ENCODE data around the gene NEK3.
"Not testable (repeated sequence)": the region's sequence is repeated elsewhere in the genome, so short reads cannot be mapped to it uniquely, and the experiment has no call there.

NEK3 gene, protein sequence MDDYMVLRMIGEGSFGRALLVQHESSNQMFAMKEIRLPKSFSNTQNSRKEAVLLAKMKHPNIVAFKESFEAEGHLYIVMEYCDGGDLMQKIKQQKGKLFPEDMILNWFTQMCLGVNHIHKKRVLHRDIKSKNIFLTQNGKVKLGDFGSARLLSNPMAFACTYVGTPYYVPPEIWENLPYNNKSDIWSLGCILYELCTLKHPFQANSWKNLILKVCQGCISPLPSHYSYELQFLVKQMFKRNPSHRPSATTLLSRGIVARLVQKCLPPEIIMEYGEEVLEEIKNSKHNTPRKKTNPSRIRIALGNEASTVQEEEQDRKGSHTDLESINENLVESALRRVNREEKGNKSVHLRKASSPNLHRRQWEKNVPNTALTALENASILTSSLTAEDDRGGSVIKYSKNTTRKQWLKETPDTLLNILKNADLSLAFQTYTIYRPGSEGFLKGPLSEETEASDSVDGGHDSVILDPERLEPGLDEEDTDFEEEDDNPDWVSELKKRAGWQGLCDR

DNA sequence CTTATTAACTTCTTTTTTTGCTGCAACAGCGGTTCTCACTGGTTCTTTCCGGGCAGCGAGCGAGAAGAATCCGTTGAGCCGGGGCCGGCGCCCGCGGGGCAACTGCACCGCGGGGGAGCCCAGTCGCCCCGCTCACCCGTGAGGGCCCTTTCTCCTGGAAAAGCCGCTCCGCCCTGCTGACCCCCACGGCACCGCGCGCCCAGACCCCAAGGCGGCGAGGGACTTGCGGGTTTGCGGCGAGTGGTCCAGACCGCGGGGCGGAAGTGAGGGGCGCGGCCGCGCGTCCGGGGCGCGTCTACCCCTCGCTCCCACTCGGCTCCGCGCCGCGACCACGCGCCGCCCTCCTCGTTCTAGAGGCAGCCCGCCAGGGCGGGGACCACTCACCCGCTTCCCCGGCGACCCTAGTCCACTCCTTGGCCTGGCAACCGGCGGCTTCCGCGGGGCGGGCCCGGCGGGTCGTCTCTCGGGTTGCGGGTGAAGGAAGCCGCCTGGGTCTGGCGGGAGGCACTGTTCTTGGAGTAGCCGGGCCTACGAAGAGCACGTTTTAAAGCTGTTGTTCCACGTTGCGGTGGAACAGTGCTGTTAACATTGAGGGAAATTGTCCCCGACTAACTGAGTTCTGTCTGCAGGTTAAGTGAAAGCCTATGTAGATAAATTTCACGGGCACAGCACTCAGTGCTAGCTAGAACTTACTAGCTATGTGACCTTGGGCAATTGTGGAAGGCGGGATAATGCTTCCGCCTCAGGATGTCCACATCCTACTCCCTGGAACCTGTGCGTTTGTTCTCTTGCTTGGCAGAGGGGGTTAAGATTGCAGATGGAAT lies at the start of gene NEK3:
Gene NEK3, minus strand, starts transcription at position 439 of the 824 bp plus-strand sequence. CDS start 3,406 bp downstream, outside the sequence.
- peak; percentile 9 to 27 for DNase-seq (ENCODE audit: low read depth in 2 of 2, low spot score in 1 of 2)

DNA sequence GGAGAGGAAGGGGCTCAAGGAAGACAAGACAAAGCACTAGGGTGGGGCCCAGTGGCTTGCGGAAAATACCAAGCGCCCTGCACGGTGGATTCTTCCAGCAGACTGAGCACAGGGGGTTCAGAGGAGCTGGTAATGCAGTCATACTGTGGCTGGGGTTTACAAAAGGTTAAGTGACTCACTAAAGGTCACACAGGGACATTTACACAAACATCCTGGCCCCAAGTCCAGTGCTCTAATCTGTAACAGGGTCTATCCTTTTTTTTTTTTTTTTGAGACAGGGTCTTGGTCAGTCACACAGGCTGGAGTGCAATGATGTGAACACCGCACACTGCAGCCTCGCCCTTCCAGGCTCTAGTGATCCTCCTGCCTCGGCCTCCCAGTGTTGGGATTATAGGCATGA lies 49.0 kb upstream of the NEK3 start:
- not testable (repeated sequence) for DNase-seq (ENCODE audit: low read depth in 2 of 2, low spot score in 1 of 2)

DNA sequence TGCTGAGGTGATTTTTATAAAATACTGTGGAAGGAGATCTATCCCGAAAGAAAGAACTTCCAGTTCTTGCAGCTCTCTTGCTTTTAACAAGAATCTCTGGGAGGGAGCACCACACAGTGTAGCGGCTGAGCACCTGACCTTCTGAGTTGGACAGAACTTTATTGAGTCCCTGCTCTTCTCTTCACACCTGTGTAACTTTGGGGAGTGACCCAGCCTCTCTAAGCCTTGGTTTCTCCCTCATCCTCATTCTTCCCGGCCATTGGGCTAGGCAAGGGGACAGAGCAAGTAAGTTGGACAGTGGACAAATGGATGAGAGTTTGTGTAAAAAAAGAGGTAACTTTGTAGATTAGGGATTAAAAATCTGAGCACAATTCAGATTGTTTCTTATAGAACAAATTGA lies 48.5 kb upstream of the NEK3 start:
- DNase-seq (ENCODE audit: low read depth in 2 of 2, low spot score in 1 of 2): not testable (repeated sequence)

DNA sequence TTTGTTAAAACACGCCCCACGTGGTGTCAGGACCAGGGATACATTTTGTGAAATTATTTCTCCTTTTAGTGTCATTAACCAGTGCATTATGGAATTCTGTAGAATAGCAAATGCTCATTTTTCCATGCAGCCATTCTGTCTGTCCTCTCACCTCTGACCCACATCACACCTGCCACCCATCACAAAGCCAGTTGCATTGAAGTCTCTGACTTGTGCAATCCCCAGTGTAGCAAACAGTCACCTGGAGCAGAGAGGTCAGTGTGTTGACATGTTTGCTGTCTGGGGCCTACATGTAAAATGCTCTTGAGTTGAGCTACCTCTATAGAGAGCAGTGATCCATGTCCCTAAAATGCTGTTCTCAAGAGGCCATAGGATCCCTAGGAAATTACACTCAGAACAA lies 47.9 kb upstream of the NEK3 start:
- DNase-seq (ENCODE audit: low read depth in 2 of 2, low spot score in 1 of 2): not testable (repeated sequence)

DNA sequence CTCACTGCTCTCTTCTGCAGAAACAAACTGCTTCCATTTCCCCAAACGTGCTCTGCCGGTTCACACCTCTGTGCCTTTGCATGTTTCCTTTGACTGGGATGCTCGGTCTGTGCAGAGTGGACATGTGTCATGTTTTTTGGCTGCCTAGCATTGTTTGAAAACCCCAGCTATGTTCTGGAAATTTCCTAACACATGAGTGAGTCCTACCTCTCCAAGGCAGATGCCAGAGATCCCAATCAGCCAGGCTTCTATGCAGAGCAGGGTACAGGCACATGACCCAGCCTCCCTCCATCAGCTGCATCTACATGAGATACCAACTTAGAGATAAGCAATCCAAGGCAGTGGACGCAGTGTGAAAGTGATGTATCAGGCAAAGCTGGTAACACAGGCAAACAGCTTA lies 45.1 kb upstream of the NEK3 start:
- not testable (repeated sequence) for DNase-seq (ENCODE audit: low read depth in 2 of 2, low spot score in 1 of 2)

DNA sequence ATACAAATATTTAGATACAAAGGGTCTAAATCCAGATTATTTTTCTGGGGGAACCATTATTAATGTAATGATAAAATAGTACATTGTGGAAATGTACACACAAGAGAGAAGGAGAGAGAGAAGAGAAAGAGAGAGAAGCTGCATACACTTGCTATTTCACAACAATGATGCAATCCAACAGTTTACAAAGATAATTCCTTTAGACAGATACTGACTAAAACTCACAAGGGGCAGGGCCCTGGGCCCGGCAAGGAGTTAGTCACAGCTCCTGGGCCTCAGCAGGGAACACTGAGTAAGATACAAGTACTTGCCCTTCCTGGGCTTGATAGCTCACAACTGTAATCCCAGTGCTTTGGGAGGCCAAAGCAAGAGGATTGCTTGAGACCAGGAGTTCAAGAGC lies 44.5 kb upstream of the NEK3 start:
- DNase-seq (ENCODE audit: low read depth in 2 of 2, low spot score in 1 of 2): not testable (repeated sequence)

DNA sequence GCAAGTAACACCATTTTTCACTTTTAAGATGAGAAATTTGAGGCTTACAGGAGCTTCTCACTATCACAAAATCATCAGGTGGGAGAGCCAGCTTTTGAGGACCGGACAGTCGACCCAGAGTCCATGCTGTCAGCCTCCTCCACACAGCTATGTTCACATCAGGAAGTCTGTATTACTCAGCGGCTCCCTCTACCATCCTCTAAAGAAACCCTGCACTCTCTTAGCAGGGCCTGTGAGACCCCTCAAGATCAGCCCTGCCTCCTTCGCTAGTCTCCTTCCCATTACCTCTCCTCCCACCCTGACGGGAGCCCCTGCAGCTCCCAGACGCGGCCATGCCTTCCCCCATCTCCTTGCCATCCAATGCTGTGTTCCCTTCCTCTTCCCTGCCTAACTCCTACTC lies 43.1 kb upstream of the NEK3 start:
- DNase-seq (ENCODE audit: low read depth in 2 of 2, low spot score in 1 of 2): not testable (repeated sequence)

DNA sequence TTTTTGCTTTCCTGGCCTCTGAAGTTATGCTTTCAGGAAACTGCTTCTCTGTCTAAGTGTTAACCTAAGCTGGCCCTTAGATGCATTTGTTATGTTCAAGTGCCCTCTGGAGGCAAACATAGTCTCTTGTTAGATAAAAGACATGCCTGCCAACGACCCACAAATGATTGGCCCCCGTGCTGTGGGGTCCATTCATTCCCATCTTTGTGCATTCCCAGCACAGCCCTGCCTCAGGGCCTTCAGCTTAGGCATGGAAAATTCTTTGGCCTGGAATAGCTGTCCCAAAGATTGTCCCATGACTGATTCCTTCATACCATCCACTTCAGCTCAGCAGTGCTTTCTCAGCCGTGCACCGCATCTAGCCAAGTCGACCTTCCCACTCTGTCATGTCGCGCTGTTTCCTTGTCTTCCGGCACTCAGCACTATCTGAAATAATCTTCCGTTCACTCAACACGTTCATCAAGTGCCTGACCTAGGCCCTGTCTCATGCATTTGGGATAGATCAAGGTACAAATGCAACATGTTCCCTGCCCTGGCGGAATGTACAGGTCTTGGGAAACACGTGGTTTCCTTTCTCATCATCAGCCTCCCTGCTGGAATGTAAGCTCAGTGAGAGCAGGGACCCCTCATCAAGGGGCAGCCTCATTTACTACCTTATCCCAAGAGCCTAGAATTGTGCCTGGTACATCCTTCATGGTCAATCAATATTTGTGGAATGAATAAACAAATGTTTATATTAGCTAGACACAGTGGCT lies 42.2 kb upstream of the NEK3 start:
- not testable (repeated sequence) for DNase-seq (ENCODE audit: low read depth in 2 of 2, low spot score in 1 of 2)

DNA sequence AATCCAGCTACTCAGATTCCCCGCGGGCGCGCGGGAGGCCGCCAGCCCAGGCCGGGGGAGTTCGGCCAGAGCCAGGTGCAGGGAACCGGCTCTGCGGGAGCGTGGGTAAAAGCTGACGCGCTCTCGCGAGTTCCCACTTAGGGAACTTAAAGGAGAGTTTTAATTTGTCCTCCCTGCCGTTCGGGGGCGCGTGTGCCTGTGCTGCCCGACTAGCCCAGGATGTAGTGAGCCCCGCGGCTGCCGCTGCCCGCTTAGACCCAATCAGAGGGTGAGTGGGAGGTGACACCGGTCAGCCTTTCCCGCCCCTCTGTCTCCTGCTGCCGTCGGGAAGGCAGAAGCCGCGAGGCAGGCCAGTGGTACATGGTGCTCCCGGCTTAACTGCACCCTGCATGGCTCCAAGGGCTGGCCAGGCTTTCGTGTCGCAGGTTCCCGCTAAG lies 36.0 kb upstream of the NEK3 start:
- peak; percentile 25 to 38 for DNase-seq (ENCODE audit: low read depth in 2 of 2, low spot score in 1 of 2)

DNA sequence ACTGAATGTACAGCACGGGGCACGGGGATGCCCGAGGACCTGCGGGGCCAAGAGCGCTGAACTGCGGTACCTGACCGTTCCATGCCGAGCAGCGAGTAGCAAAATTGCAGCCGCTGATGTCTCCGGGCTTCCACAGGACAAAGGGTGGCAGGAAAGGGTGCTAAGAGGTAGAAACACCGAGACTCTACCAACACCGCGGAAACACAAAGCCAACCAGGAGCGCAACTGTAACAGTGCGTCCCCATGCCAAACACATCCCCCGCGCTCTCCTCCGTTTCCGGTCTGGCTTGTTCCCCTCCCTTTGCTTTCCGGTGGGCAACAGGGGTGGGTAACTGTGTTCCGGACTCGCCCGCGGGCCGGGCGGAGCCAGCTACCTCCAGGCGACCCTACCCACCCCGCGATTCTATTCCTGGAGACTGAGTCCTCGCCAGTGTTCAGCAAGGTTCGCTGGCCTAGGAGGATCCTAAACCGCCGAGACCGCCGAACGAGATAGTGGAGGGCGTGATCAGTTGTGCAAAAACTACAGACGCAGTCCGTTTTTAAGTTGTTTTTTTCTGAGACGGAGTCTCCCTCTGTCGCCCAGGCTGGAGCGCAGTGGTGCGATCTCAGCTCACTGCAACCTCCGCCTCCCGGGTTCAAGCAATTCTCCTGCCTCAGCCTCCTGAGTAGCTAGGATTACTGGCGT lies 34.9 kb upstream of the NEK3 start:
- peak; percentile 76 to 79 for DNase-seq (ENCODE audit: low read depth in 2 of 2, low spot score in 1 of 2)

DNA sequence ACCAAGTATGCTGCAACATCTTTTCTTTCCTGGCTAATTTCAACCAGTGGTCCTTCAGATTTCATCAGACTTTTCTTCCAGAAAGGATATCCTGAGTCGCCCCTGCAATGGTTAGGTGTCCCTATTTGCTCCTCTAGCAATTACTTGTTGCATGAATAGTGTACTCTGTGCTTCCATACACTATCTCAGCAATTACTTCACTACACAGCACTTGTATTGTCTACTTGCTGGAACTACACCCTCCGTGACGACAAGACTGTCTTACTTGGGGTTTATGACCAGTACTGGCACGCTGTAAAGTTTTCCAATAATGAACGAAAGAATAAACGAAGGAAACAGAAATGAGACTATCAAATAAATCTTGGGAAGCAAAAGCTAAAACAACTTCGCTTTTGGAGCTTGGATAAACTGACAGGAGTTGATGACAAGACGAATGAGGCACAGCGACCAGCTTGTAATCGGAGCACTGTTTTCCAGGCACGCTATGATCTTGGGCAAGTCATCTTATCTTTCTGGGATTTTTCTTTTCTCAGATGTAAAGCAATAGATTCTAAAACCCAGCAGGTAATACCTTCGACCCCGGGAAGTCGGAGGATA lies 34.3 kb upstream of the NEK3 start:
- not testable (repeated sequence) for DNase-seq (ENCODE audit: low read depth in 2 of 2, low spot score in 1 of 2)

DNA sequence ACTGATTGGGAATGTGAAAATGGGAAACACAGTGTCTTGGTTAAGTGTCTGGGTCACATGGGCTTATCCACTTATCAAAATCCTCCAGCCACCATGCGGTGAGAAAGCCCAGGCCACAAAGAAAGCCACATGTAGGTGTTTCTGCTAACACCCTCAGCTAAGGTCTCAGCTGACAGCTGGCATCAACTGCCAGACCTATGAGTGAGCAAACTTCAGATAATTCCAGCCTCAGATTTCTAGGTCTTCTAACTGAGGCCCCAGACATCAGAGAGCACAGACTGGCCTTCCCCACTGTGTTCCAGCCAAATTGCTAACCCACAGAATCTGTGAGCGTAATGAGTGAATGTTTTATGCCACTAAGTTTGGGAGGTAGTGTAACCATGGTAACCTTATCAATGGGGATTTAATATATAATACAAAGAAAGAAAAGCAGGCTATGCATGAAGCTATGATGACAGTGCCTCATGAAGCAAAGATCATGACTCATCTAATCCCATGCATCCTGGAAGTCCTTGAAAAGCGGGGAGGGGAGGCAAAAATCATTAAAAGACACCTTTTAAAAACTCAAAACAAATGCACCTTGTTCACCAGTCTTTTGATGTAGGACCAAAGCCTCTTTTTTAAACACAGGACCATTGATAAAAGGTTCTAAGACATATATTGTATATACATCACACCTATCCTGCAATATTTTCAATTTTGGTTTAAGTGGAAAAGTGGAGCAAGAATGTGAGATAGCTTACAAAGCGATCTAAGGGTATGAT lies 28.2 kb upstream of the NEK3 start:
- DNase-seq (ENCODE audit: low read depth in 2 of 2, low spot score in 1 of 2): not testable (repeated sequence)

DNA sequence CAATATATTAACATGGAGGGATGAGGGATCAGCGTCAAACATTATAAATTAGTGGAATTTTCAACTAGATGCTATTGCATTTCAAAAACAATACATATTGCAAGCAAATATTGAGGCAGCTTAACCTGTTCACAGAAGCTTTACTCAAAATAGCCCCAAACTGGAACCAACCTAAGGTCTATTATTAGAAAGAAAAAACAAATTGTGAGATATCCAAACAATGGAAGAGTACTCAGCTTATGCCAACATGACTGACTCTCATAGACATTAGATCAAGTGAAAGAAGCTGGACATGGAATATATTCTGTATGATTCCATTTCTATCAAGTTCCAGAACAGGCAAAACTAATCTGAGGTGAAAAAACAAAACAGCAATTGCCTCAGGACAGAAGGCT lies 27.6 kb upstream of the NEK3 start:
- DNase-seq (ENCODE audit: low read depth in 2 of 2, low spot score in 1 of 2): no peak

DNA sequence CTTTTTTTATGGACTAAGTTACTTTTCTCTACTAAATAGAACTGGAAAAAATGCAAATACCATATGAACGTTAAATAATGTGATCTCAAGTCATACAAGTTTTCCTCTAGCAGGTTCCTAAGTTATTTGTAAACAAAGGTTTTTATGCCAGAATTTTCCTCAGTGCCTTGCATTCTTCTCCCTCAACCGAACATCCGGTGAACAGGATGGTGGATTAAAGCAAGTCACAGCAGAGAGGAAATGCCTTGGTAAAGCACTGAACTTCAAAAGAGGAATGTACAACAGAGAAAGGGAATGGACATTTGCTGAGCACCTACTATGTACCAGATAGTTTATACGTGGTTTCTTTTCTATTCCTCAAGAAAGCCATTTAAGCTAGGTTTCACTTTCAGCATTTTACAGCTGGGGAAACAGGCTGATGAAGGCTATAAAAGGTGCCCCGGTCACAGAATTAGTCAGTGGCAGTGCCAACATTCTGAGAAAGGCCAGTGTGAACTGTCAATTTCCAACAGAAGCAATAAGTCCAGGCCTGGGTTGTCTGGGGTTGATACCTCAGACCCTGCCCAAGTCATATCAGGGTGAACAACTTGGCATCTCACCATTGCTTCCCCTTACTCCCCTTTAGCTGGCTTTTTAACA lies 22.0 kb upstream of the NEK3 start:
- DNase-seq (ENCODE audit: low read depth in 2 of 2, low spot score in 1 of 2): not testable (repeated sequence)

DNA sequence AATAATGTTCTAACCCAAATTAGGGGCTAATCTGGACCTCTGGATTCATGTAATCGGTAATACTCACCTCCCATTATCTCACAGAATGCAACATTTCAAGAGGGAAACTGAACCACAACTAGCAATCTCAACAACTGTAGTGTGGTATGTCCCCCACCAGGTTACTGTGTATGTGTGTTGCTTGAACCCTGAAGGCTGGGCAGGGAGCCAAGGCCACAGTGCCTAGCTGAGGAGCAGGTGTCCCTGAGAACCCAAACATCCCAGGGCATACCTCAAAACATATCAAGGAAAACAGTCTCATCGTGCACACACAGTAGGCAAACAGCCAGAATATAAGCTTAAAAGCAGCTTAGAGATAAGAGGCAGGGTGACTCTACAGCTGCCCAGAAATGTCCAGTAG lies 20.5 kb upstream of the NEK3 start:
- DNase-seq (ENCODE audit: low read depth in 2 of 2, low spot score in 1 of 2): no peak

DNA sequence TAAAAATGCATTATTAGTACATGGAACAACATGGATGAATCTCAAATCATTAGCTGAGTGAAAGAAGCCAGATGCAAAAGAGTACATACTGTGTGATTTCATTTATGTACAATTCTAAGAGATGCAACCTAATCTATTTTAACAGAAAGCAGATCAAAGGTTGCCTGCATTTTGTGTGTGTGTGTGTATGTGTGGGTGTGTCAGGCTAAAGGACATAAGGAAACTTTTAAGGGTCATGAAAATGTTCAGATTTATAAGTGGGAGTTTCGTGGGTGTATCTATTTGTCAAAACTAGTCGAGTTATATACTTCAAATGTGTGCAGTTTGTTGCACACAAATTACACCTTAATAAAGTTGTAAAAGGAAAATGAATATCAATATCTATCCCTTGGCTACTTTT lies 17.9 kb upstream of the NEK3 start:
- no peak for DNase-seq (ENCODE audit: low read depth in 2 of 2, low spot score in 1 of 2)

DNA sequence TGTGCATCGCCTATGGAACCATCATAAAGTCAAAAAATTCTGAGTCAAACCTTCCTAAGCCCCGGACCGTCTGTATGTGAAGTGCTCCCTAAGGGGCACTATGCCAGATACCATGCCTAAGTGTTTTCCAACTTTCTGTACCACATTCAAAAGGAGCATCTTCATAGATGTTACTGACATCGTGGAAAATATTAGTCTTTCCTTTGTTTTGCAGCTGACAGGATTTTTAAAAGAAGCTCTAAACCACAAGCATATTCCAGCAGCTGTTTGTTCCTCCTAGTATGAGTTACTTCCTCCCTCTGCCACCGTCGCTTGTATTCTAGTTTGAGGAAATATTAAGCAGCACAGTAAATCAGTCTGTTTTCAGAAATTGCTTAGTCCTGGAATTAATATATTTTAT lies 14.6 kb upstream of the NEK3 start:
- not testable (repeated sequence) for DNase-seq (ENCODE audit: low read depth in 2 of 2, low spot score in 1 of 2)

DNA sequence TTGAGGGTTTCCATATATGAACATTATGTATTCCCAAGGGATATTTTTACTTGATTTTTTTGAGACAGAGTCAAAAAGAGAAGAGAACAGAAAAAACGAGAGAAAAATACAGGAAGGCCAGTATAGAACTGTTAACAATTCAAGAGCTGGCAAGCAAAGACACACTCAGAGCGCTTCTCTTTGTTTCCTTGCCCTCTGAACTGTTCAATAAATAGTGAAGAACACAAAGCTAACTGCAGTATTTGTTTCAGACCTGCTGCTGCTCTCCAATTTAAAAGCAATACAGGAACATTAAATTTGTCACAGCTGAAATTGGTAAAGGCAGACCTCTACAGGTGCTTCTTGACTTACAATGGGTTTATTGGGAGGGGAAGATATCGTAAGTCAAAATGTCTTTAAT lies 14.0 kb upstream of the NEK3 start:
- DNase-seq (ENCODE audit: low read depth in 2 of 2, low spot score in 1 of 2): no peak

DNA sequence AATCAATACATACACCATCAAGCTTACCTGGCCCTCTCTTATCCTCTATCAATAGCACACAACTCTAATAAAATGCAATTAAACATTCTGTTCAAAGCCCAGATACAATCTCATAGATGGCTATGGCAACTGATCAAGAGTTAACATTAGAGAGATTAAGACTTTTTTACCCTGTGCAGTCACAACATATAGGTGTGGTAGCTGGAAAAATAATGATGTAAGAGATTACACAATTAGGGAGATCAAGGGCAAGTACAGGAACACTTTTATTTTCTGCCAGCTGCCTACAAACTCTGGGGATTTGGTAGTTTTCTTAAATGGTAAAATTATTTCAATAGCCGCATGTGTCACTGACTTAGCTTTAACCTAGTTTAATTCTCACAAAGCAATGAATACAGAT lies 12.3 kb upstream of the NEK3 start:
- not testable (repeated sequence) for DNase-seq (ENCODE audit: low read depth in 2 of 2, low spot score in 1 of 2)

Measured in stimulated activated CD8-positive, alpha-beta memory T cell treated with anti-CD3 and anti-CD28 coated beads, Interleukin-4, amount 100 ng/mL, for 1 hour (primary cell).